Esophagus mucosa (tissue), 1 donor: ENCODE measurements around the gene CD36. TPM values are rescaled to one million over a fixed set of nuclear protein-coding genes. Genes with fewer than 3 reads are reported as not detected.
A peak's percentile ranks its signal among the peaks of the same experiment; 100 is the strongest.

Experiments used
- ATAC-seq: fragments of 200-7000 bp; cut with Tn5 transposase; one replicate; pipeline ENCODE4 v1.9.1; 2020
- total RNA-seq: library from RNA; stranded (reverse); gene quantifications from one replicate; pipeline ENCODE4 v1.2.4, GENCODE V29; 2023
- donor health status: DM: yes; HTN: yes; CAD: no.

CD36 gene
- total RNA-seq, 1 donor from 2014 or later: 4.2 TPM

- ATAC-seq: no peak
These were observed 66.8 kb downstream of the CD36 start for GRCh38 chr7:80705130-80705781.

- ATAC-seq: no peak
These were observed 68.9 kb downstream of the CD36 start for GRCh38 chr7:80707318-80707717.

- no peak for ATAC-seq
These were observed 69.7 kb downstream of the CD36 start for GRCh38 chr7:80708123-80708522.

GRCh38 chr7:80711531-80711930, 73.1 kb downstream of the CD36 start:
- ATAC-seq: no peak

GRCh38 chr7:80719261-80719660, 80.8 kb downstream of the CD36 start:
- ATAC-seq: no peak

GRCh38 chr7:80720146-80720545, 81.7 kb downstream of the CD36 start:
- peak; percentile 39 for ATAC-seq

GRCh38 chr7:80721883-80722615, 83.6 kb downstream of the CD36 start:
- peak; percentile 82 for ATAC-seq

GRCh38 chr7:80722616-80723195, 84.3 kb downstream of the CD36 start:
- peak; percentile 99 for ATAC-seq

- no peak for ATAC-seq
These were observed 85.9 kb downstream of the CD36 start for GRCh38 chr7:80724249-80724871.

GRCh38 chr7:80725181-80725611, 86.8 kb downstream of the CD36 start:
- ATAC-seq: no peak

Other genes starting within 250 kb of the CD36 start
- not detected for gene GNAT3, start 126.6 kb upstream of the CD36 start, total RNA-seq